ENCODE data around the gene PSMB10.

DNA sequence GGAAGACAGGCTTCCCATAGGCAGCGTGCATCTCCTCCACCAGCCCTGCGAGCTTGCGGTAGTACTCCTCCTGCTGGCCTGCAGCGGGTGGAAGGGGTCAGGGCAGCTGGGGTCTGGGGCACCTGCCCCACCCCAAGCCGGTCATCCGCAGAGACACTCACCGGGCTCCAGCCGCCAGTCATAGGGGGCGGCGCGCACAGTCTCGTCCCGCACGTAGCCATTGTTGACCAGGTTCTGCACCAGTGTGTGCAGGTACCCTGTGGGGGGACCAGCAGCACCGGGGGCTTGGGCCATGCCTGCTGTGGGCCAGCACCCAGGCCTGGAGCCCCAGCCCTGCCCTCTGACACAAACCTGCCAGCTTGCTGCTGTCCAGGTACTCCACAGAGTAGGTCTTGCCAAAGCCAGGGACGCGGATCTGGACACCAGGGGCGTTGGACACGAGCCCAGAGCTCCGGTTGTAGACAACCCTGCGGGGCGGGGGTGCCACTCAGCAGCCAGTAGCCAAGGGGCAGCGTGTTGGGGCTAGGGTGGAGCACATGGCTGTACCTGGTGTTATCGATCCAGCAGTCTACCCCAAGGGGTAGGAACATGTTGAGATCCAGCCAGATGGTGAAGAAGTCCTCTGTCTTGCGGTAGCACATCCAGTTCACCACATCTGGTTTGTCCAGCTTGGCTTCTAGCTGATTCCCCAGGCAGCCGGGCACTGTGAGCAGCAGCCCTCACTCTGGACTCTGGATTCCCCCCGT lies 6.0 kb upstream of the PSMB10 start:
- no peak for TF ChIP-seq CTCF (IDR thresholded peaks at IDR 0.05)
- no peak for TF ChIP-seq POLR2AphosphoS5 (IDR thresholded peaks at IDR 0.05)
- TF ChIP-seq POLR2A (IDR thresholded peaks at IDR 0.05) = no peak
